NCI-H2227 treated with DMSO at 0.1 percent for 48 hours (cell line): ENCODE data around the gene RDH8.

Source experiments
- DNase-seq: peaks from one replicate; lab custom pipeline; 2025; lab: John Stamatoyannopoulos, UW

The RDH8 gene

DNA sequence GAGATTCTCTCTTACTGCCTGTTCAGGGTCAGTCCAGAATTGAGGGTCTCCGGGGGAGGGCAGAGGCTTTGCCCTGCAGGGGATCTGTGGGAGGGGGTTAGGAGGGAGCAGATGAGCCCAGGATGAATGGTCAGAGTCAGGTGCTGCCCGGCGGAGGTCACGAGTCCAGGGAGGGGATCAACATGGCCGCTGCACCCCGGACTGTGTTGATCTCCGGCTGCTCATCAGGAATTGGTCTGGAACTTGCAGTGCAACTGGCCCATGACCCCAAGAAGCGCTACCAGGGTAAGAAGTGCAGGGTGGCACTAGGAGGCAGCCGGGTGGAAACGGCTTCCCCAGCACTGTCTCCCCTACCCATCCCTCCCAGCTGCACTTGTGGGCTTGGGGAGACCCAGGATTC is at the start of gene RDH8:
Gene RDH8 (plus strand): TSS at position 168 of the 400 bp plus-strand sequence. CDS start 15 bp downstream, at position 183.
- DNase-seq: no peak

DNA sequence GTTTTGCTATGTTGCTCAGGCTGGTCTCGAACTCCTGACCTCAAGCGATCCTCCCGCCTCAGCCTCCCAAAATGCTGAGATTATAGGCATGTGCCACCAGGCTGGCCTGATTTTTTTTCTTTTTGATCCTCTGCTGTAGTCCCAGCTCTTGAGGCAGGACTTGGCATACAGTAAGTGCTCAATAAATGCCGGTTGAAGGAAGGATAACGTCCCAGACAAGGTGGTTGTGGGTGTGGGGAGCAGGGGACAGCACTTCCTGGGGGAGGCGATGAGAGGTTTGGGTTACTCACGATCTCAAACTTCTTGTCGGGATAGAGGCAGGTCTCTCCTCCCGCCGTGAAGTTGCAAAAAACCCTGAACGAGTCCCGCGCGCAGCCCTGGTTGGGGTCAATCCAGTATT is 47.3 kb upstream of the RDH8 start:
- no peak for DNase-seq

DNA sequence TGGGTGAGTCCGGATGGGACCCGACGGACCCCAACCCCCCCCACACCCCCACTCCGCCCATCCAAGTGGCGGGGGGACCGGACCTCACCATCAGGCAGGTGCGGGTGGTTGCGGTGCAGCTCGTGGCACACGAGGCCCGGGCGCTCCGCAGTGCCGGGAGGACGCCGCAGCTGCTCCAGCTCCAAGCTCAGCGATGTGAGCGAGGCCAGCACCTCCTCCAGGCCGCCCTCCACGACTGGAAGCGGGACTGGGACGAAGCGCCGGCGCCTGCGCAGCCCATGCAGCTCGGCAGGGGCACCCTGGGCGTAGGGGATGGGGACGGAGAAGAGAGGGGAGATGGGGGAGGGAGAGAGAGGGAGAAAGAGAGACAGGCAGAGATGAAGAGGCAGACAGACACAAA is 46.8 kb upstream of the RDH8 start:
- no peak for DNase-seq

DNA sequence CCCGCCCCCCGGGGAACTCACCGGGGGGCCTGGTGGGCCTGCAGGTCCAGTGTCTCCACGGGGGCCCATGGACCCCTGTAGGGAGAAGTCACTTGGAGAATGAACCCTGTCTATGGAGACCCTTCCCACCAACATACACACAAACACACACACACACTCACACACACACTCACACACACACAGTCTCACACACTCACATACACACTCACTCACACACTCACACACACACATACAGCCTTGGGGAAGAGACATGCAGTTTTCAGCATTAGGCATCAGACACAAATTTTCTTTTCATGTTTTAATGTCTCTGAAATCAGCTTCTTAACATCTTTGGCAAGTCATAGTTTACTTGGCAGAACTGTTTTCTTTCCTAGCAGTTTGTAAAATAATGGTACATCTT is 46.0 kb upstream of the RDH8 start:
- no peak for DNase-seq

- no peak for DNase-seq
Measured at GRCh38 chr19:9968820-9969687, 44.2 kb upstream of the RDH8 start.

DNA sequence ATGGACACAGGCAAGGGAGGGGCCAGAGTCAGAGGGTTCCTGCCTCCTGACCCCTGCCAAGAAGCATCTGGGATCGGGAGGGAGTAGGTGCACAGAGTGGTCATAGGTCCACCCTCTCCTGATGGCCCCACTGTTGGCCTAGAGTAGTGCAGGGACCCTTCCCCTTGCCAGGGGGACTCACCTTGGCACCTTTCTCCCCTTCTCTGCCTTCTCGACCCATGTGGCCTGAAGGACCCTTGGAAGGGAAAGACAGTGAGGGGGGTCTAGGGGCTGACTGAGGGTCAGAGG is 43.7 kb upstream of the RDH8 start:
- DNase-seq: no peak

DNA sequence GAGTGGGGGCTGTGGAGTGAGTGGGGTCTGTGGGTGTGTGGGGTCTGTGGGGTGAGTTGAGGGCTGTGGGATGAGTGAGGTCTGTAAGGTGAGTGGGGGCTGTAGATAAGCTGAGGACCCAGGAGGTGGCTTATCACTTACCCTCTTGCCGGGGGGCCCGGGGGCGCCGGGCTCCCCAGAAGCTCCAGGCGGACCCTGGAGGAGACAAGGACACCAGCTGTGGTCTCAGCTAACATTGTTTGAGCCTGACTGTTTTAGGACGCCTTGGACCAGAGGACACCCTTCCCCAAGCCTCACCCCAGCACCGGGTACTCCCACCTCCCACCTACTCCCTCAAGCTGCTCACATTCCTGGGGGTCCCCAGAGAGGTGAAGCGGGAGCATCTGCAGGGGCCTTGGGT is 42.8 kb upstream of the RDH8 start:
- DNase-seq: no peak

DNA sequence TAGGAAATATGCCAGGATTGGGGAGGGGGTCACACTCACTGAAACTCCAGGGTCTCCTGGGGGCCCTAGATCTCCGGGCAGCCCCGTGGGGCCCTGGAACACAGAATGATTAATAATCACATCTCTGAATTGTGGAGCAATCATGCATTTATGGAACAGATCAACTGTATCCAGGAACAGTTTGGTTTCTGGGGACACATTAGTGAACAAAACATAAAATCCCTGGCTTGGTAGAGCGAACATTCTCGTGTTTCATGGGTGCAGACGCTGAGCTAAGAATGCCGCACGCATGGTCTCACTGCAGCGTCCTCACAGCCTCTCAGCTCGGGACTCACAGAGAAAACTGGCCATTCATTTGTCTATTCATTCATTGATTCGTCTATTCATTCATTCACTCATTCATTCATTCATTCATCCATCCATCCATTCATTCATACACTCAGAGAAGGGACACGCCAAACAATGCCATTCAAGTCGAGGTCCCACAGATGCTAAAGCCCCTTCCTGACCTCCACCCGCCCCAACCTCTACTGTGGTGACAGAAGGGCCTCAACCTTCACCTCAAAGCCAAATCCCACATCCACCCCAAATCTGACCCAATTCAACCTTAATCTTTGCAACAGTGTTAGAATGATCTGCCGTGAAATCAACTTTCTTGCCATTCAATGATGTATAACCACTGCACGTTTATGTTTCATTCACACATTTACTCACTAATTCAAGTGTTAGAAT is 42.0 kb upstream of the RDH8 start:
- DNase-seq: no peak

- DNase-seq: no peak
Measured at GRCh38 chr19:9972103-9972502, 41.2 kb upstream of the RDH8 start.

GRCh38 chr19:9981406-9982260 is 31.6 kb upstream of the RDH8 start:
- DNase-seq: no peak

DNA sequence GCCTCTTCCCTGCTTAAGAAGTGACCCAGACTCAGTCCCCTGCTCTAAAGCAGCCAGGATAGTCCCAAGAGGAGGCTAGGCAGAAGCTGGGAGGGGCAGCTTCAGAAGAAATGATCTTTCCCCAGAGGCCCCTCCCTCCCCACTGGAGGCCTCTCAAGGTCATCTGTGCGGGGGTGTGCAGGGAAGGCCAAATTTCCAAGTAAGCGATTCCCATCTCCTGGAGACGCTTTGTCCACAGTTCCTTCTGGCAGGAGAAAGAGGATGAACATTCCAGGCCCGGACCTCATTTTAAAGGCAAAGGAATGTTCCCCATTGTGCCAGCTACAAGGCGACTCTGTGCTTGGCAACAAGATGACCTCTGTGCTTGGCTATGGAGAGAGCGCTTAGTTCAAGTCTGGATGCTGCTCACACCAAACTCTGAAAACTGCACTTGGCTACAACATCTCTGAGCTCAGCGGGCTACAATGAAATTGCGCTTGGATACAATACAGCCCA is 26.4 kb upstream of the RDH8 start:
- no peak for DNase-seq

DNA sequence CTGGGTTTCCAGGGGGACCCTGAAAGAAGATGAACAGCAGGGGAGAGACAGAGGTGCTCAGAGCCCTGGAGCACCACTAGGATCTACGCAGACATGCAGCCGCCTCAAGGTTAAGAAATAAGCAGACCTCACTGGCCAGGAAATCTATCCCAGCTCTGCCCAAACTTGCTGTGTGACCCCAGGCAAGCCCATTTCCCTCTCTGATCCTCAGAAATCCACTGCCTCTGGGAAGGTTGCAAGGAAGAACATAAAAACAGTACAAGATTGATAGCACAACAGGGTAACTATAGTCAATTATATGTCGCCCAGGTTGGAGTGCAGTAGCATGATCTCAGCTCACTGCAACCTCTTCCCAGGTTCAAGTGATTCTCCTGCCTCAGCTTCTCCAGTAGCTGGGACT is 23.8 kb upstream of the RDH8 start:
- DNase-seq: no peak

- DNase-seq: no peak
Measured at GRCh38 chr19:9991425-9992191, 21.7 kb upstream of the RDH8 start.

- no peak for DNase-seq
Measured at GRCh38 chr19:9995084-9995483, 18.2 kb upstream of the RDH8 start.

DNA sequence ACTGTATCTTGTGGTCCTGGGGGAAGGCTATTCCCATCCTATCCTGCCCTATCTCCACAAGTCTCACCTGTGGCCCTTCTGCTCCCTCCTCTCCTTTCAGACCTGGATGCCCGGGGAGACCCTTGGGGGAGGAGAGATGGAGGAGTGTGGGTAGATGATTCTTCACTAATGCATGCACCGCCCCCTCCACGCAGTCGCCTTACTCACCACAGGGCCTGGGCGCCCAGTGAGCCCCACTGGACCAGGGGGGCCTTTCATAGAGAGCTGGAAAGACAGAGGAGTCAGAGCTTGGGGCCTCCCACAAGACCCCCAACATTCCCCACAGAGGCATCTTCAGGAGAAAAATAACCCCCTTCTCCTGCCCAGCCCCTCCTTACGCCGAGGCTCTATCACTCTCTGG is 17.3 kb upstream of the RDH8 start:
- no peak for DNase-seq

DNA sequence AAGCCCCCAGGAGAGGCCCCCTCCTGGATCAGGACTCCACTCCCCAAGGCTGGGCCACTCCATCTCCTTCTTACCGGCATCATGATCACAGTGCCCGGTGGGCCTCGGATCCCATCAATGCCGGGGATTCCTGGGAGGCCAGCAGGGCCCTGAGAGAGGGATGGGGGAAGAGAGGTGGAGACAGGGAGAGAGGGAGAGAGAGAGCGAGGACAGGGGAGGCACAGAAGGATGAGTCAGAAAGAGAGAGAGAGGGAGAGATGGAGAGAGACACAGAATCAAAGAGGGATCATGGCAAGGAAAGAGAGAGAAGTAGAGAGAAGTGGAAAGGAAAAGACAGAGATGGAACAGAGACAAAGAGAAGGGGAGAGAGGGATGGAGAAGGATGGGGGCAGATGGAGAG is 16.7 kb upstream of the RDH8 start:
- DNase-seq: no peak

DNA sequence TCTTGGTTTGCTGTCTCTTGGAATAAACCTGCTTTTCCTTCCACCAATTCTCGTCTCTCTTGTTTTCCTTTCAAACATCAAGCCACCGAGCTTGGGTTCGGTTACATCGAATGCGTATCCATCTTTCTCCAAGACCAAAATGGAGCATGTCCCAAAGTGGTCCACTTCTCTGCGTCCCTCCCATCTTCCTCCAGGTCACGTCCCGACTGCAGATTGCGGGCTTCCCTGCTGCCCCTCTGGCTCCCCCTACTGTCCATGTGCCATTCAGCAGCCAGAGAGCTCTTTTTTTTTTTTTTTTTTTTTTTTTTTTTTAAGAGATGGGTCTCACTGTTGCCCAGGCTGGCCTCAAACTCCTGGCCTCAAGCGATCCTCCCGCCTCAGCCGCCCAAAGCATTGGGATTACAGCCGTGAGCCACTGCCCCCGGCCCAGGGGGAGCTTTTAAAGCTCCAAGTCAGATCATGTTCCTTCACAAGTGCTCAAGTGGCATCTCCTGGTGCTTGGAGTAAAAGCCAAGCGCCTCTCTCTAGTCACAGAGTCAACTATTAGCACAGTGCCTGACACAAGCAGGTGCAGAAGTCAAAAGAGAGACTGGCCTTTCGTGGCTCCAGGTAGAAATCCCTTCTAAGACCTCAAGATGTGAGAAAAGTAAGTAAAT is 13.0 kb upstream of the RDH8 start:
- peak; percentile 61 for DNase-seq

DNA sequence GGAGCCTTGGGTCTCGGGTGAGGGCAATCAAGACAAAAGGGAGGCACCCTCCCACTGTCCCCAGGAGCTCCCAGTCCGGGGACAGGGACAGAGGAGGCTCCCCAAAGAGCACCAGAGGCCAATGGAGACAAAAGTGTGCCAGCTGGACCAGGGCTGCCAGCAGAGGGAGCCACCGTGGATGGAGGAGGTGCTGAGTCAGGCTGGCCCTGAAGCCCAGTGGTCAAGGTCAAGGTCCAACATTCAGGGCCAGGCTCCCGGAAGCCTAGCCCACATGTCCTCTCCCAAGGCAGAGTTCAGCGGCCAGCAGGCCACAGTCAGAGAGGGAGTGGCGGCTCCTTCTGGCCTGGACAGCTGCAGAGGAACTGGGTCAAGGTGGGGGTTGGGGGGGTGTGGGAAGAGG is 11.4 kb upstream of the RDH8 start:
- DNase-seq: no peak

DNA sequence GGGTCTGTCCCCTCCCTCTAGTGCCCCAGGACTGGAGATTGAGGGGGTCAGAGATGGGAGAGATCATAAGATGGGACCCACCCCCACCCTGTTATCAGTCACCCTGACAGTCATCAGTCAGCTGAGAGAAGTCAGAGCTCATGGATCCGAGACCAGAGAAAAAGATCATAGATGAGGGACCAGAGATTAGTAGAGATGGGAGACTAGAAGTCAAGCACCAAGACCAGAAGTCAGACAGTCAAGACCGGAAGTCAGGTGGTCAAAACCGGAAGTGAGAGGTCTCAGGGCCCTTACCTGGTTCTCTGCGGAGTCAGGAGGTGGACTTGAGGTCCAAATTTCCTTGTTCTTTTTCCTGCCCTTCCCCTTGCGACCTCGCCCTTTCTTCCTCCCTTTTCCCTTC is 10.0 kb upstream of the RDH8 start:
- DNase-seq: no peak

DNA sequence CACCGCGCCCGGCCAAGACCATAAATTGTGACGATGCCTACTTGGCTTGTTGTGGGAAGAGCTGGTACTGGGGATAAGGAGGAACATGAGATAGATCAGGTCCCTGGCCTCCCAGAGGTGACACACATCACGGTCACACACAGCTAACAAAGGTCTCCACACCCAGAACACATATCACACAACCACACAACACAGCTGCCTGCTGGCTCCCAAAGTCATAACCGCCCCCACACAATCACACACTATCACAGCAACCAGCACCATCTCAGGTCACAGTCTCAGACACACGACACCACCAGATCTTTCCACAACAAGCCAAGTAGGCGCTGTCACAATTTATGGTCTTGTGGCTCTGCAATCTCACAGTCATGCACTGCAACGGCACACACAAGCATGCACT is 8.7 kb upstream of the RDH8 start:
- no peak for DNase-seq

GRCh38 chr19:10005632-10006334 is 7.5 kb upstream of the RDH8 start:
- DNase-seq: no peak
